NCI-H2029 treated with DMSO at 0.1 percent for 48 hours (cell line): ENCODE results near the gene IL1B.
"Not testable (repeated sequence)": the region's sequence is repeated elsewhere in the genome, so short reads cannot be mapped to it uniquely, and the experiment has no call there.

ENCODE experiments used
- DNase-seq: peaks from one replicate; lab custom pipeline; 2025; lab: John Stamatoyannopoulos, UW

Gene IL1B

DNA sequence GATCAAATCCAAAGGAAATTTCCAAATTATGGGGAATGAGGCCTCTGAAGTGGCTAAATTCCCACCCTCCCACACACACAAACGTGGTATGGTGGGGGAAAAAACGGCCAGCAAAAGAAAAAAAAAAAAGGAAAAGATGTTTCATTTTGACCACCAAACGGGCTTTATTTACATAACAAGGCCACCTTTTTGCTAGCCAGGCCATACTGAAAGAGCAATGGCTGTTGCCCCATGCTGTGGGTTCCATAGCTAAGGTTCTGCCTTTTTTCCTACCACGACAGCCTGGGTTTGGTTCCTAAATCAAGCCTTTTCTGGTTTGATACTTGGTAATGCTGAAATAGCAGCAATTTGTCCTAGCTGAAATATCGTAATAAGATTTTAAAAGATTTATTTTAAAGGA, 14.0 kb upstream of the IL1B start:
- no peak for DNase-seq

DNA sequence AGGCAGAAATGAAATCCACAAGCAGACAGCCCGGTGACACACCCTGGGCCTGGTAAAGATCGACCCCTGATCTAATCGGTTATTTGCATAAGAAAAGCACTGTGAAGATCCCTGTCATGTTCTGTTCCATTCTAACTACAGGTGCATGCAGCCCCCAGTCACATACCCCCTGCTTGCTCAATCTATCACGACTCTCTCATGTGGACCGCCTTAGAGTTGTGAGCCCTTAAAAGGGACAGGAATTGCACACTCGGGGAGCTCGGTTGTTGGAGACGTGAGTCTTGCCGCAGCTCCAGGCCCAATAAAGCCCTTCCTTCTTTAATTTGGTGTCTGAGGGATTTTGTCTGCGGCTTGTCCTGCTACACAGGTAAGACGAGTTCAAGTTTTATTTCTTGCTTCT, 13.4 kb upstream of the IL1B start:
- no peak for DNase-seq

GRCh38 chr2:112848833-112849232, 12.3 kb upstream of the IL1B start:
- no peak for DNase-seq

DNA sequence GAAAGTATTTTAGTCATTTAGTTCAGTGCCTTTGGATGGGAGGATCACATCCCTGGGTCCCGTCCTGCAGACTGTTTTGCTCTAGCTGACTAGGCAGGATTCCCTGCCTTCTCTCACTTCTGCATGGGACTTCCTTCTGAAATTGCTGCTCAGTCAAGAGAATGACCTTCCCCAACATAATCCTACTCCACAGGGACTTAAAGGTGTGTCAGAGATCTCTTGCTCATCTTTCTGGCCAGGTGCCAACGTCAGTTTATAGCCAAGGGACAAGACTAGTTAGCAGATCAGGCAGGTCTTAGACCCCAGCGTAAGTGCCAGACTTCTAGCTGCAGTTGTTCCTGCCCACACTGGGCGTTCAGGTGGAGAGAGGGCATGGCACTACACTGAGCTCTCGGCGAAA, 9.5 kb upstream of the IL1B start:
- DNase-seq, result no peak

GRCh38 chr2:112843836-112844235, 7.3 kb upstream of the IL1B start:
- DNase-seq, result no peak

- DNase-seq, result no peak
Measured at GRCh38 chr2:112843288-112843687, 6.7 kb upstream of the IL1B start.

- no peak for DNase-seq
Measured at GRCh38 chr2:112841295-112842044, 4.9 kb upstream of the IL1B start.

GRCh38 chr2:112840068-112840445, 3.5 kb upstream of the IL1B start:
- no peak for DNase-seq

GRCh38 chr2:112839407-112840067, 3.0 kb upstream of the IL1B start:
- no peak for DNase-seq

GRCh38 chr2:112836163-112836560, 417 bp downstream of the IL1B start:
- DNase-seq, result no peak

- DNase-seq, result no peak
Measured at GRCh38 chr2:112835536-112836162, 930 bp downstream of the IL1B start.

- no peak for DNase-seq
Measured at GRCh38 chr2:112835061-112835501, 1.5 kb downstream of the IL1B start.

GRCh38 chr2:112834396-112835037, 2.1 kb downstream of the IL1B start:
- DNase-seq, result no peak

DNA sequence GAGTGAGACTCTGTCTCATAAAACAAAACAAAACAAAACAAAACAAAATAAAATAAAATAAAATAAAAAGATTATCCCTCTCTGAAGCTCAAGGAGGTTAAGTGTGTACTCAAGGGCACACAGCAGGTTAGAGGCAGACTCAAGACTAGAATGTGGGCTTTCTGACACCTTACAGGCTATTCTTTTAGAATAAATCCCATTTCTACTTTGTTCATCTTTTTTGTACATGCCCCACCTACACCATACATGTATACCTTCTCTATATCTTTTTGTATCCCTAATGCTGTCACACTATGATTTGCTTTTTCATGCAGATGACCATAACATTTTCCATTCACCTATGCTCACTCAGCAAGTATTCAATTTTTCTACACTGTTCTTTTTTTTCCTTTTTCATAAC, 2.6 kb downstream of the IL1B start:
- no peak for DNase-seq

GRCh38 chr2:112833639-112833931, 3.0 kb downstream of the IL1B start:
- DNase-seq, result not testable (repeated sequence)

DNA sequence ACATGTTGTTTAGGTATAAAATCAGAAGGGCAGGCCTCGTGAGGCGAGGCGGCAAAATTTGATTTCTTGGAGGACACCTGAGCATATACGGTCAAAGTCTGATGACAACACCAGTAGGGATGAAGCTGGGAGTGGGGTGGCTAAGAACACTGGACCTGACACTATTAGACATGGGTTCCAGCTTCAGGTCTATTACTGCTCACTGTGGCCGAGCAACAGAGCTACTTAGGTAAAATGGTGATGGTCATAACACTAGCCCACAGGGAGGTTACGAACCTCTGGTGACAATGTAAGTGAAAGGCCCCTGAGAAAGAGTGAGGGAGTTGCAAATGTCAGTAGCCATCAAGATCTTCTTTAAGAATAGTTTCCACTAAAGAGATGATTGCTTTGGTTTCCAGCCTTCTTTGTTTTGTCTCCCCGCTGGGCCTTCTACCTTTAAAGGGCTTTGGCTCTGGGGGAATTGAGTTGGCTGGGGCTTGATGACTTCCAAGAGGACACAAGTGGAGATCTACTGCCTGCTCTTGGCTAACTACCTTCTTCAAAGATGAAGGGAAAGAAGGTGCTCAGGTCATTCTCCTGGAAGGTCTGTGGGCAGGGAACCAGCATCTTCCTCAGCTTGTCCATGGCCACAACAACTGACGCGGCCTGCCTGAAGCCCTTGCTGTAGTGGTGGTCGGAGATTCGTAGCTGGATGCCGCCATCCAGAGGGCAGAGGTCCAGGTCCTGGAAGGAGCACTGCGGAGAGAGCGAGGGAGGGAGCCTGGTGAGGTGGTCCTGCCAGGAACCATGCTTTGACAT, 3.5 kb downstream of the IL1B start:
- DNase-seq, result no peak

DNA sequence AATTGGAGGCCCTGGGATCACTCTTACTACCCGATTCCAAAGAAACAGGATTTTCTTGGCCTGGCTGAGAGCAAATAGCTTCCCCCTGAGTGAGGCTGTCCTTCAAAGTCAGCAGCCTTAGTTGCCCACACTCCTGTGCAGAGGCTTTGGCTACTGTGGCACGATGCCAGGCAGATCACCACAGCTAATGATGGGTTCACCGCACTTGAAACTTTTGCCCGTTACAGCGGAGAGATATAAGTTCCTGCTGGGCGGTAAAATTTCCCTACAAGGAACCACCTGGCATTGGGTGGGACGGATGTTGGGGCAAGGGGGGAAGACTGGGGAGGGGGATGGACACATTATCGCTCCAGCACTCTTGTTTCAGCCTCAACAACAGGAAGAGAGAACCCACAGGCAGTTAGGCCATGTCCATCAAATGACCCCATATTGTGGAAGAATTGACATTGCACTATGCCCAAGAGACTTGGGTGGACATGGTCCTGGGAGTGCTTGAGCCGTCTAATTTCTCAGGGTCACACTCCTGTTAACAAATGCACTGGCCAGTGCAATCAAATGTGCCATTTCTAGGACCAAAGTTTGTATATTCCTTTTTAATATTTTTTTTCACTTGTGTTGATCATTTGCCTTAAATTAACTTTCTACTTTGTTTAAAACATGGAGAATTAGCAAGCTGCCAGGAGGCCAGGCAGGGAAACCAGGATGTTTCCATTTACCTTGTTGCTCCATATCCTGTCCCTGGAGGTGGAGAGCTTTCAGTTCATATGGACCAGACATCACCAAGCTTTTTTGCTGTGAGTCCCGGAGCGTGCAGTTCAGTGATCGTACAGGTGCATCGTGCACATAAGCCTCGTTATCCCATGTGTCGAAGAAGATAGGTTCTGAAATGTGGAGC, 4.4 kb downstream of the IL1B start:
- no peak for DNase-seq

DNA sequence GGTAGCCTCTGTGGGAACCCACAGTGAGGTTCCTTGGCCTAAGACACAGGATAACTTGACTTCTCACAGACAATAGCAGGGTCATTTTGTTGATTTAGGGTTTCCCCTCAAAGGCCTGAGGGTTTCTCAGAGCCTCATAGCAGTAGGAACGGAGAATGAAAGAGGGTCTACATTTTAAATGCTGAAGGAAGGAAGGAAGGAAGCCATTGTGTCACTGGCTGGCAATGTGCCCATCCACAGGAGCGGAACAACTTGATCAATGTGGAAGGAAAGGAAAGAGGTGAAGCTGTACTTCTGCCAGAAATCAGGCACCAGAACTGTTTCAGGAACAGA, 5.1 kb downstream of the IL1B start:
- no peak for DNase-seq

- DNase-seq, result no peak
Measured at GRCh38 chr2:112830682-112831512, 5.7 kb downstream of the IL1B start.

DNA sequence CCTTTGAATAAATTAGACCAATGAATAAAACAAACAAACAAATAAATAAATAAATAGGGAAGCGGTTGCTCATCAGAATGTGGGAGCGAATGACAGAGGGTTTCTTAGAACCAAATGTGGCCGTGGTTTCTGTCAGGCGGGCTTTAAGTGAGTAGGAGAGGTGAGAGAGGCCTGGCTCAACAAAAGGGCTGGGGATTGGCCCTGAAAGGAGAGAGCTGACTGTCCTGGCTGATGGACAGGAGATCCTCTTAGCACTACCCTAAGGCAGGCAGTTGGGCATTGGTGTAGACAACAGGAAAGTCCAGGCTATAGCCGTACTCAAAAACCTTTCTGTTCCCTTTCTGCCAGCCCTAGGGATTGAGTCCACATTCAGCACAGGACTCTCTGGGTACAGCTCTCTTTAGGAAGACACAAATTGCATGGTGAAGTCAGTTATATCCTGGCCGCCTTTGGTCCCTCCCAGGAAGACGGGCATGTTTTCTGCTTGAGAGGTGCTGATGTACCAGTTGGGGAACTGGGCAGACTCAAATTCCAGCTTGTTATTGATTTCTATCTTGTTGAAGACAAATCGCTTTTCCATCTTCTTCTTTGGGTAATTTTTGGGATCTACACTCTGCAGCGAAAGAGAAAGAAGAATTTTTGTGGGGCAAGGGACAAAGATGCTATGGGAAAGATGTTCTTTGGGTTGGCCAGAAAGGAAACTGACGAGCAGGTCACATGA, 6.5 kb downstream of the IL1B start:
- no peak for DNase-seq
